Measurements from ENCODE around the gene VWA3A.
"Not testable (repeated sequence)": the region's sequence is repeated elsewhere in the genome, so short reads cannot be mapped to it uniquely, and the experiment has no call there.

The VWA3A gene

DNA sequence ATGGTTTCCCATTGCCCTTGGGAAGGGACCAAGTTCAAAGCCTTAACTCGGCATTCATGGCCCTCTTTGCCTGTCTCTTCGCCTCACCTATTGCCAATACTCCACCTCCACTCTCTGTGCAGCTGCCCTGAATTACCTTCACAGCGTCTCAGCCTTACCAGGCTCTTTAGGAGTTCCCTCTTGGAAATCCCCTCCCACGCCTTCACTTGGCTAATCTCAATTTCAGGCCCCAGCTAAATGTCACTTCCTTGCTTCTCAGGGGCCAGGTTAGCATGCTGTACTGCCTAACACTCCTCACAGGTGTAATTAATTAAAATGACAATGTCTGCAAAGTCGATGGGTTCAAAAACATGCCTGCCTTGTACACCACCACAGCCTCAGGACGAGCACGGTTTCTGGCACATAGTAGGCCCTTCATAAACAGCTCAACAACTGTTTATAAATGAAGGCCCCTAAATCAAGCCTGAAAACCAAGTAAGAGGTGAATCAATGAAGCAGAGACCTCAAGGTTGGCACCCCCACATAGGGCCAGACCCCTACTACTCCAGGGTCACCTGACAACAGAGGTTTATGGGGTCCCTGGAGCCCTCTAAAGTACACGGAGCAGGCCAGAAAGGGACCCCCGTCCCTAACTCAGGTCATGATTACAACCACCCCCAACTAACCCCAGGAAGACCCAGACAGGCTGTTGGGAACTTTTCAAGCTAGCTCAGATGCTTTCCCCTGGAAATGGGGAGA, 102.5 kb downstream of the VWA3A start:
- H3K9me3 ChIP-seq (ENCODE audit: control insufficient read depth in 5 of 5, low read length in 5 of 5) = no peaks in the 10 kb centered on the region

DNA sequence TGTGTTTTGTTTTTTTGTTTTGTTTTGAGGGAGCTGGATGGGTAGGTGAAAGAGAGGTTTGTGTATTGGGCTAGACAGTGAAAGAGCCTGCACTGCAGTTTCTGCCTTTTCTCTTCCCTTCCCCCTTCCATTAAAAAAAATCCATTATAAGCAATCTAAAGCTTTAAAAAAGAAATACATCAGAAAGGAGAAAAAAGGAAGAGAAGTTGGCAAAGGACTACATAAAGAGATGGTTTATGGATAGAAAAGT, 103.0 kb downstream of the VWA3A start:
- H3K27me3 ChIP-seq (ENCODE audit: control insufficient read depth in 5 of 5, insufficient read depth in 4 of 5, low read length in 5 of 5) = no peaks in the 10 kb centered on the region
- H3K9me3 ChIP-seq (ENCODE audit: control insufficient read depth in 5 of 5, low read length in 5 of 5) = no peaks in the 10 kb centered on the region
- H3K36me3 ChIP-seq (ENCODE audit: control insufficient read depth in 5 of 5, insufficient read depth in 5 of 5, low read length in 5 of 5) = no peaks in the 10 kb centered on the region
- H3K4me1 ChIP-seq (ENCODE audit: control insufficient read depth in 5 of 5, insufficient read depth in 5 of 5, low read length in 5 of 5) = peaks cover 4 to 53% (median 42%) of the 10 kb centered on the region in 5 donors
- peak overlapping the region; percentile 75 for H3K27ac ChIP-seq (ENCODE audit: low read depth, low read length)
- H3K9ac ChIP-seq (ENCODE audit: low read length in 5 of 5) = no peak overlapping the region
- H3K4me3 ChIP-seq (ENCODE audit: low read depth in 1 of 5, low read length in 5 of 5) = peak overlapping the region in 1 of 5 donors; percentile 72

More for the DNA sequence above, 102.5 kb downstream of the VWA3A start:
- no peaks in the 10 kb centered on the region for H3K36me3 ChIP-seq (ENCODE audit: control insufficient read depth in 5 of 5, insufficient read depth in 5 of 5, low read length in 5 of 5)
- H3K9ac ChIP-seq (ENCODE audit: low read length in 5 of 5) = no peak overlapping the region
- H3K4me1 ChIP-seq (ENCODE audit: control insufficient read depth in 5 of 5, insufficient read depth in 5 of 5, low read length in 5 of 5) = peaks cover 4 to 57% (median 45%) of the 10 kb centered on the region in 5 donors
- peak overlapping the region; percentile 75 for H3K27ac ChIP-seq (ENCODE audit: low read depth, low read length)
- no peaks in the 10 kb centered on the region for H3K27me3 ChIP-seq (ENCODE audit: control insufficient read depth in 5 of 5, insufficient read depth in 4 of 5, low read length in 5 of 5)
- H3K4me3 ChIP-seq (ENCODE audit: low read depth in 1 of 5, low read length in 5 of 5) = no peak overlapping the region

DNA sequence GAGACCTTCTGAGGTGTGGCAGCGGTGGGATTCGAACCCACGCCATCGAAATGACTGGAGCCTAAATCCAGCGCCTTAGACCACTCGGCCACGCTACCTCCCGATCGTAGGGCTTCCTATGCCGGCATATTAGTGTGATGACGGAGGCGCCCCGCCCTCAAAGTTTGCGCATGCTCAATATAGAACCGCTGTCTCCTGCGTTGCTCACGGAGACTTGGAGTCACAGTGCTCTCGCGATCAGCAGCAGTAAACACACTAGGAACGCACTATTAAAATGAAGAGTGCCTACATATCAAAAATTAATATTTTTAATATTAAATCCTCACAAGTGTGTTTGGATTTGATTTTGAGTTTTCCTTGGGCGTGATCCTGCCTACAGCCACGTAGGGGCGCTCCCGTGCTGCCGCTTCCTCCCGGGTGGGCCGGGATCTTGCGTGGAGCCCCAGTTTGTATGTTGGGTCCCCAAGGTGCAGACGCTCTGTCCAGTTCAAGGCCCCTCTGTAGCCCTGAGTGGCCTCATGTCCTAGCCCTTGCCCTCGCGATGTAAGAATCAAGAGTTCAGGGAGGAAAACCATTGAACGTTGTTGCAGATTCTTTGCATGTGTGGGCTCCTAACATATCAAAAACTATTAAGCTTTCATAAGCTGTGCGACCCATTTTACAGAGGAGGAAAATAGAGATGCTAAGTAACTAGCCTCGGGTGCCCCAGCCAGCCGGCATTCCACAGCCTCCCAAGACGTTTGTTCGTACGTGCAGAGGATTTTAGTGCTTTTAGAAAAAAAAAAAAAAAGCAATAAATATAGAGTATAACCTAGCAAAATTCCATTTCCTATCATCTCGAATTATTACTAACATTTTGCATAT, 103.6 kb downstream of the VWA3A start:
- no peaks in the 10 kb centered on the region for H3K36me3 ChIP-seq (ENCODE audit: control insufficient read depth in 5 of 5, insufficient read depth in 5 of 5, low read length in 5 of 5)
- H3K9ac ChIP-seq (ENCODE audit: low read length in 5 of 5) = peak overlapping the region in 4 of 5 donors; percentile 60 to 74 (median 66)
- H3K9me3 ChIP-seq (ENCODE audit: control insufficient read depth in 5 of 5, low read length in 5 of 5) = no peaks in the 10 kb centered on the region
- peak overlapping the region; percentile 72 to 80 (median 74) for H3K4me3 ChIP-seq (ENCODE audit: low read depth in 1 of 5, low read length in 5 of 5)
- no peaks in the 10 kb centered on the region for H3K27me3 ChIP-seq (ENCODE audit: control insufficient read depth in 5 of 5, insufficient read depth in 4 of 5, low read length in 5 of 5)
- peaks cover 4 to 53% (median 42%) of the 10 kb centered on the region in 5 donors for H3K4me1 ChIP-seq (ENCODE audit: control insufficient read depth in 5 of 5, insufficient read depth in 5 of 5, low read length in 5 of 5)
- H3K27ac ChIP-seq (ENCODE audit: low read depth, low read length) = peak overlapping the region; percentile 75

DNA sequence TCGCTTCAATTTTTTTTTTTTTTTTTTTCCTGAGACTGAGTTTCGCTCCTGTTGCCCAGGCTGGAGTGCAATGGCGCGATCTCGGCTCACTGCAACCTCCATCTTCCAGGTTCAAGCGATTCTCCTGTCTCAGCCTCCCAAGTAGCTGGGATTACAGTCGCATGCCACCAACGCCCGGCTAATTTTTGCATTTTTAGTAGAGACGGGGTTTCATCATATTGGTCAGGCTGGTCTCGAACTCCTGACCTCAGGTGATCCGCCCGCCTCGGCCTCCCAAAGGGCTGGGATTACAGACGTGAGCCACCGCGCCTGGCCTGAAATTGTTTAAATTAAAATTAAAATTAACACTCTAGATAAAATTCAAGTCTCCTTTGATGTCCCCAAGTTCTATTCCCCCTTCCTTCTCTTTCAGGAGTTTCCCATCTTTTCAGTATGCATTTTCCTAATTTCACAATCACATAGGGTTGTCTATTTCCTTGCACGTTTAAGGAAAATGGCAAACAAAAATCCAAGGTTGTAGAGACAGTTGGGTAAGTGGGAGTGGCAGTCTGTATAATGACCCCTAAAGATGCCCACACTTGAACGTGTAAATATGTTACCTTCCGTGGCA, 104.3 kb downstream of the VWA3A start:
- Histone ChIP-seq H3K4me3 (ENCODE audit: low read depth in 1 of 5, low read length in 5 of 5) (peak overlapping the region in 4 of 5 donors; percentile 72 to 80 (median 74)), H3K4me1 (ENCODE audit: control insufficient read depth in 5 of 5, insufficient read depth in 5 of 5, low read length in 5 of 5) (peaks cover 2 to 49% (median 41%) of the 10 kb centered on the region in 5 donors)
- not testable (repeated sequence) for H3K9ac ChIP-seq (ENCODE audit: low read length in 5 of 5); H3K27ac ChIP-seq (ENCODE audit: low read depth, low read length); H3K9me3 ChIP-seq (ENCODE audit: control insufficient read depth in 5 of 5, low read length in 5 of 5); H3K36me3 ChIP-seq (ENCODE audit: control insufficient read depth in 5 of 5, insufficient read depth in 5 of 5, low read length in 5 of 5); H3K27me3 ChIP-seq (ENCODE audit: control insufficient read depth in 5 of 5, insufficient read depth in 4 of 5, low read length in 5 of 5)

DNA sequence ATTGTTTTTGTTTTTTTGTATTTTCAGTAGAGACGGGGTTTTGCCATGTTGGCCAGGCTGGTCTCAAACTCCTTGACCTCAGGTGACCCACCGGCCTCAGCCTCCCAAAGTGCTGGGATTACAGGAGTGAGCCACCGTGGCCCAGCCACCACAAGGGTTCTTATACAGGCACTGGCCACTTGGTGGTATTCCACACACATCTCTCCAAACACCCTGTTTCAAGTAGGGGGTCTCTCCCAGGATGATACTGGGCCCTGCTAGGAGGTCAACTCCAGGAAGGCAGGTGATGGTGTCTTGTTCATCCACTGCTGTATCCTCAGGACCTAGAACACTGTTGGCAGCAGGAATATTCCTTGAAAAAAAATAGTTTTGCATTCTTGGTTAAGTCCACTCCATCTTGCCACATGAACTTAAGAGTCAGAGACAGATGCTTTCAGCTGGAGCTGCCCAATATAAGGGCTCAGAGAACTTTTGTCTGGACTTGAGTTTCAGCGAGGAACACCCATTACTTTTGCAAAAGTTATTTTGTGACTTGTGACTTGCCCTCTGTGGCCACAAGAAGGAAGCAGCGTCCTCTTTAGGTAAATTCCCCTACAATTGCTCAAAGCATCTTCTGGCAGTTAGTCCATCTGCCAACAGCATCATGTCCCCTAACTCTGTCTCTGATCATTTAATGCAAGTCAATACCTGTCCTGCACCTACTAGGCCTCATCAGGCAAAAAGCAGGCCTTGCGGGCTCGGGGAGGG, 106.4 kb downstream of the VWA3A start:
- Histone ChIP-seq H3K4me3 (ENCODE audit: low read depth in 1 of 5, low read length in 5 of 5) (no peak overlapping the region), H3K9ac (ENCODE audit: low read length in 5 of 5) (peak overlapping the region in 1 of 5 donors; percentile 43), H3K36me3 (ENCODE audit: control insufficient read depth in 5 of 5, insufficient read depth in 5 of 5, low read length in 5 of 5) (no peaks in the 10 kb centered on the region), H3K27me3 (ENCODE audit: control insufficient read depth in 5 of 5, insufficient read depth in 4 of 5, low read length in 5 of 5) (no peaks in the 10 kb centered on the region), H3K4me1 (ENCODE audit: control insufficient read depth in 5 of 5, insufficient read depth in 5 of 5, low read length in 5 of 5) (peaks cover 0 to 28% (median 23%) of the 10 kb centered on the region in 5 donors), H3K27ac (ENCODE audit: low read depth, low read length) (peak overlapping the region; percentile 22), H3K9me3 (ENCODE audit: control insufficient read depth in 5 of 5, low read length in 5 of 5) (no peaks in the 10 kb centered on the region)

DNA sequence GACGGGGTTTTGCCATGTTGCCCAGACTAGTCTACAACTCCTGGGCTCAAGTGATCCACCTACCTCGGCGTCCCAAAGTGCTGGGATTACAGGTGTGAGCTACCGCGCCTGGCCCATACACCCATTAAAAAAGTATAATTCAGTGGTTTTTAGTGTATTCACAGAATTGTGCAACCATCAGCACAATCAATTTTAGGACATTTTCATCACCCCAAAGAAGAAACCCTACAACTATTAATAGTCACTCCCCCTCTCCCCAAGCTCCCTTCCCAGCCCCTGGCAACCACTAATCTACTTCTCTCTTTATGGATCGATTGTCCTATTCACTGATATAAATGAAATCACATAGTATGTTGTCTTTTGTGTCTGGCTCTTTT, 109.9 kb downstream of the VWA3A start:
- Histone ChIP-seq H3K4me3 (ENCODE audit: low read depth in 1 of 5, low read length in 5 of 5) (no peak overlapping the region), H3K36me3 (ENCODE audit: control insufficient read depth in 5 of 5, insufficient read depth in 5 of 5, low read length in 5 of 5) (no peaks in the 10 kb centered on the region), H3K4me1 (ENCODE audit: control insufficient read depth in 5 of 5, insufficient read depth in 5 of 5, low read length in 5 of 5) (peaks cover 0 to 29% (median 22%) of the 10 kb centered on the region in 5 donors), H3K27me3 (ENCODE audit: control insufficient read depth in 5 of 5, insufficient read depth in 4 of 5, low read length in 5 of 5) (no peaks in the 10 kb centered on the region), H3K27ac (ENCODE audit: low read depth, low read length) (no peak overlapping the region), H3K9me3 (ENCODE audit: control insufficient read depth in 5 of 5, low read length in 5 of 5) (no peaks in the 10 kb centered on the region), H3K9ac (ENCODE audit: low read length in 5 of 5) (no peak overlapping the region)

DNA sequence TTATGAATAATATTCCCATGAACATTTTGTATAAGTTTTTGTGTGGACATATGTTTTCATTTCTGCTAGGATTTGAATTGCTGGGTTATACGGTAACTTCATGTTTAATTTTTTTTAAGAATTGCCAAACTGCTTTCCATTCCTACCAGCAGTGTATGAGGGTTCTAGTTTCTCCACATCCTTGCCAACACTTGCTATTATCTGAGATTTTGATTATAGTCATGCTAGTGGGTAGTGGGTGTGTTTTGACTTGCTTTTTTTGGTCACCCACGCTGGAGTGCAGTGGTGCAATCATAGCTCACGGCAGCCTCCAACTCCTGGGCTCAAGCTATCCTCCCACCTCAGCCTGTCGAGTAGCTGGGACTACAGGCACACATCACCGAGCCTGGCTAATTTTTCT, 110.8 kb downstream of the VWA3A start:
- Histone ChIP-seq H3K36me3 (ENCODE audit: control insufficient read depth in 5 of 5, insufficient read depth in 5 of 5, low read length in 5 of 5) (no peaks in the 10 kb centered on the region), H3K27ac (ENCODE audit: low read depth, low read length) (no peak overlapping the region), H3K4me3 (ENCODE audit: low read depth in 1 of 5, low read length in 5 of 5) (no peak overlapping the region), H3K9ac (ENCODE audit: low read length in 5 of 5) (no peak overlapping the region), H3K9me3 (ENCODE audit: control insufficient read depth in 5 of 5, low read length in 5 of 5) (no peaks in the 10 kb centered on the region), H3K27me3 (ENCODE audit: control insufficient read depth in 5 of 5, insufficient read depth in 4 of 5, low read length in 5 of 5) (no peaks in the 10 kb centered on the region), H3K4me1 (ENCODE audit: control insufficient read depth in 5 of 5, insufficient read depth in 5 of 5, low read length in 5 of 5) (peaks cover 3 to 37% (median 30%) of the 10 kb centered on the region in 5 donors)

DNA sequence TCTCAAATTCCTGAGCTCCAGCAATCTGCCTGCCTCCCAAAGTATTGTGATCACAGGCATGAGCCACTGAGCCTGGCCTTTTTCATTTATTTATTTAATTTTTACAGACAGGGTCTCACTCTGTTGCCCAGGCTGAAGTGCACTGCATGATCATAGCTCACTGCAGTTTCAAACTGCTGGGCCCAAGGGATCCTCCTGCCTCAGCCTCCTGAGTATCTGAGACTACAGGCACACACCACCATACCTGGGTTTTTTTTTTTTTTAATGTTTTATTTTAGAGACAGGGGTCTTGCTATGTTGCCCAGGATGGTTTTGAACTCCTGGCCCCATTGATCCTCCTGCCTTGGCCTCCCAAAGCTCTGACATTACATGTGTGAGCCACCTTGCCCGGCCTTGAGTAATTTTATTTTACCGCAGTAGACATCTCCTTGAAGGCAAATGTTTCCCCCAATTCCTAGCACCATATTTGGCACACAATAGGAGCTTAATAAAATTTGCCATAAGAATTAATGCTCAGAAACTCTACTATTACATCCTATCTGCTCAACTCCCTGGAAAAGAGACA, 111.8 kb downstream of the VWA3A start:
- H3K27me3 ChIP-seq (ENCODE audit: control insufficient read depth in 5 of 5, insufficient read depth in 4 of 5, low read length in 5 of 5) = no peaks in the 10 kb centered on the region

DNA sequence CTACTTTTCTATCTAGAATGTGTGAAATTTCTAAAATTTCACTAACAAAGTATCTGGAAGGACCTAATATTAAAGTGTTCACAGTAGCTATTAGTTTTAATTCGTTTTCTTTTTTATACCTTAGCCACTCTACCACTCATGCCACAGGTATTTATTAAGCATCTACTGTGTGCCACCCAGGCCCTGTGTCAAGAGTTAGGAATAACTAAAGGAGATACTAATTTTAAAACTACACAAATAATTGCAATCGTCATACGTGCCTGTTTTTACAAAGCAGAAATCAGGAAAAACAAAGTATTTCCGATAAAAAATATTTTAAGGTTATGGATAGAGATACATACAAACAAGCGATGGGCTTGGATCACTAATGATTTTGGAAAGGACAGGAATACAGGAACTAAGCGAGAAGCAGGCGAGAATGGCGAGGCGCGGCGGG, 113.3 kb downstream of the VWA3A start:
- H3K9ac ChIP-seq (ENCODE audit: low read length in 5 of 5) = peak overlapping the region in 4 of 5 donors; percentile 64 to 91 (median 88)
- peak overlapping the region; percentile 92 for H3K27ac ChIP-seq (ENCODE audit: low read depth, low read length)
- H3K4me1 ChIP-seq (ENCODE audit: control insufficient read depth in 5 of 5, insufficient read depth in 5 of 5, low read length in 5 of 5) = peaks cover 5 to 50% (median 44%) of the 10 kb centered on the region in 5 donors
- no peaks in the 10 kb centered on the region for H3K27me3 ChIP-seq (ENCODE audit: control insufficient read depth in 5 of 5, insufficient read depth in 4 of 5, low read length in 5 of 5)
- peak overlapping the region; percentile 61 to 93 (median 89) for H3K4me3 ChIP-seq (ENCODE audit: low read depth in 1 of 5, low read length in 5 of 5)
- H3K9me3 ChIP-seq (ENCODE audit: control insufficient read depth in 5 of 5, low read length in 5 of 5) = peaks cover 0 to under 1% (median 0%) of the 10 kb centered on the region in 5 donors
- no peaks in the 10 kb centered on the region for H3K36me3 ChIP-seq (ENCODE audit: control insufficient read depth in 5 of 5, insufficient read depth in 5 of 5, low read length in 5 of 5)

More for the DNA sequence above, 111.8 kb downstream of the VWA3A start:
- no peaks in the 10 kb centered on the region for H3K9me3 ChIP-seq (ENCODE audit: control insufficient read depth in 5 of 5, low read length in 5 of 5)
- no peak overlapping the region for H3K27ac ChIP-seq (ENCODE audit: low read depth, low read length)
- no peak overlapping the region for H3K4me3 ChIP-seq (ENCODE audit: low read depth in 1 of 5, low read length in 5 of 5)
- peaks cover 3 to 41% (median 35%) of the 10 kb centered on the region in 5 donors for H3K4me1 ChIP-seq (ENCODE audit: control insufficient read depth in 5 of 5, insufficient read depth in 5 of 5, low read length in 5 of 5)
- no peak overlapping the region for H3K9ac ChIP-seq (ENCODE audit: low read length in 5 of 5)
- no peaks in the 10 kb centered on the region for H3K36me3 ChIP-seq (ENCODE audit: control insufficient read depth in 5 of 5, insufficient read depth in 5 of 5, low read length in 5 of 5)

Measured in subcutaneous abdominal adipose tissue (tissue), 5 donors.